GM18870 (cell line): ENCODE data around the gene NUDC.

Experiments
- ATAC-seq: cut with Tn5 transposase; IDR thresholded peaks from one replicate; pipeline ENCODE4 v1.9.1; 2021; ENCODE audit warnings: moderate library complexity; ENCODE audit not compliant: unreplicated experiment

Gene NUDC

GRCh38 chr1:26950602-26951001, 29.1 kb downstream of the NUDC start:
- ATAC-seq = no peak

- ATAC-seq = no peak
These were observed 29.7 kb downstream of the NUDC start for GRCh38 chr1:26951216-26951615.

- no peak for ATAC-seq
These were observed 30.4 kb downstream of the NUDC start for GRCh38 chr1:26951821-26952497.

GRCh38 chr1:26953374-26953773, 31.8 kb downstream of the NUDC start:
- no peak for ATAC-seq

GRCh38 chr1:26956321-26956720, 34.8 kb downstream of the NUDC start:
- no peak for ATAC-seq

GRCh38 chr1:26957306-26957705, 35.8 kb downstream of the NUDC start:
- ATAC-seq = no peak

GRCh38 chr1:26959270-26959669, 37.7 kb downstream of the NUDC start:
- no peak for ATAC-seq

- no peak for ATAC-seq
These were observed 38.4 kb downstream of the NUDC start, which contains the start of gene KDF1 for GRCh38 chr1:26959722-26960624. KDF1 (minus strand) TSS chr1:26960468; CDS start chr1:26952380, 8,088 bp downstream.

- ATAC-seq = no peak
These were observed 39.1 kb downstream of the NUDC start for GRCh38 chr1:26960625-26960966.

GRCh38 chr1:26961826-26962225, 40.3 kb downstream of the NUDC start:
- no peak for ATAC-seq

GRCh38 chr1:26965213-26965612, 43.7 kb downstream of the NUDC start:
- ATAC-seq = no peak

GRCh38 chr1:26965628-26966027, 44.1 kb downstream of the NUDC start:
- ATAC-seq = no peak

GRCh38 chr1:26970810-26971209, 49.3 kb downstream of the NUDC start:
- ATAC-seq = no peak

GRCh38 chr1:26971590-26971989, 50.0 kb downstream of the NUDC start:
- no peak for ATAC-seq

- no peak for ATAC-seq
These were observed 50.8 kb downstream of the NUDC start for GRCh38 chr1:26972390-26972789.

- no peak for ATAC-seq
These were observed 51.3 kb downstream of the NUDC start for GRCh38 chr1:26972821-26973220.

GRCh38 chr1:26976621-26977510, 55.3 kb downstream of the NUDC start:
- ATAC-seq = no peak

- no peak for ATAC-seq
These were observed 57.4 kb downstream of the NUDC start for GRCh38 chr1:26978901-26979300.

- ATAC-seq = no peak
These were observed 59.8 kb downstream of the NUDC start for GRCh38 chr1:26981146-26981846.

- no peak for ATAC-seq
These were observed 62.3 kb downstream of the NUDC start for GRCh38 chr1:26983863-26984262.

- ATAC-seq = no peak
These were observed 62.7 kb downstream of the NUDC start for GRCh38 chr1:26984291-26984690.
